HG02884 (cell line): ENCODE results near the gene MZT2B.
"Not testable (repeated sequence)": the region's sequence is repeated elsewhere in the genome, so short reads cannot be mapped to it uniquely, and the experiment has no call there.

Experiments used
- ATAC-seq: cut with Tn5 transposase; IDR thresholded peaks from one replicate; pipeline ENCODE4 v1.9.1; 2021; ENCODE audit warnings: mild to moderate bottlenecking, moderate library complexity; ENCODE audit not compliant: unreplicated experiment

The MZT2B gene

GRCh38 chr2:130202518-130202917 is 20.5 kb downstream of the MZT2B start:
- ATAC-seq, result not testable (repeated sequence)

- ATAC-seq, result not testable (repeated sequence)
Measured at GRCh38 chr2:130203150-130203549, 21.1 kb downstream of the MZT2B start.

GRCh38 chr2:130207051-130207450 is 25.0 kb downstream of the MZT2B start:
- ATAC-seq, result not testable (repeated sequence)

GRCh38 chr2:130219147-130219546 is 37.1 kb downstream of the MZT2B start:
- not testable (repeated sequence) for ATAC-seq

GRCh38 chr2:130220505-130220904 is 38.4 kb downstream of the MZT2B start:
- not testable (repeated sequence) for ATAC-seq

GRCh38 chr2:130222523-130222922 is 40.5 kb downstream of the MZT2B start:
- ATAC-seq, result peak; percentile 97

- not testable (repeated sequence) for ATAC-seq
Measured at GRCh38 chr2:130228005-130228404, 45.9 kb downstream of the MZT2B start.

- ATAC-seq, result not testable (repeated sequence)
Measured at GRCh38 chr2:130228467-130229160, 46.6 kb downstream of the MZT2B start.

- not testable (repeated sequence) for ATAC-seq
Measured at GRCh38 chr2:130229161-130229510, 47.1 kb downstream of the MZT2B start.

- ATAC-seq, result not testable (repeated sequence)
Measured at GRCh38 chr2:130230376-130230775, 48.3 kb downstream of the MZT2B start.

GRCh38 chr2:130230907-130231306 is 48.8 kb downstream of the MZT2B start:
- ATAC-seq, result not testable (repeated sequence)

GRCh38 chr2:130231656-130232055 is 49.6 kb downstream of the MZT2B start:
- ATAC-seq, result no peak

- ATAC-seq, result not testable (repeated sequence)
Measured at GRCh38 chr2:130233066-130233465, 51.0 kb downstream of the MZT2B start.

GRCh38 chr2:130239581-130239980 is 57.5 kb downstream of the MZT2B start:
- ATAC-seq, result not testable (repeated sequence)
